HG02970 (cell line): Measurements from ENCODE around the gene PROSER2.

Experiments used
- ATAC-seq: cut with Tn5 transposase; IDR thresholded peaks from one replicate; pipeline ENCODE4 v1.9.1; 2021; ENCODE audit warnings: mild to moderate bottlenecking, moderate library complexity, moderate number of reproducible peaks; ENCODE audit not compliant: unreplicated experiment, low FRiP score

The PROSER2 gene

GRCh38 chr10:11899067-11899876, 76.1 kb downstream of the PROSER2 start:
- no peak for ATAC-seq

GRCh38 chr10:11901036-11901301, 77.8 kb downstream of the PROSER2 start:
- ATAC-seq = no peak

GRCh38 chr10:11901454-11901832, 78.3 kb downstream of the PROSER2 start:
- no peak for ATAC-seq

- ATAC-seq = no peak
Observed at GRCh38 chr10:11901833-11902475, 78.8 kb downstream of the PROSER2 start.

GRCh38 chr10:11902646-11903045, 79.5 kb downstream of the PROSER2 start:
- no peak for ATAC-seq

GRCh38 chr10:11906714-11907113, 83.6 kb downstream of the PROSER2 start:
- no peak for ATAC-seq

- ATAC-seq = no peak
Observed at GRCh38 chr10:11907914-11908313, 84.8 kb downstream of the PROSER2 start.

- no peak for ATAC-seq
Observed at GRCh38 chr10:11908536-11908935, 85.4 kb downstream of the PROSER2 start.

- ATAC-seq = no peak
Observed at GRCh38 chr10:11908991-11909390, 85.8 kb downstream of the PROSER2 start.

GRCh38 chr10:11909618-11910017, 86.5 kb downstream of the PROSER2 start:
- ATAC-seq = no peak

- ATAC-seq = no peak
Observed at GRCh38 chr10:11910102-11910501, 86.9 kb downstream of the PROSER2 start.

- ATAC-seq = no peak
Observed at GRCh38 chr10:11913079-11913641, 90.0 kb downstream of the PROSER2 start.

GRCh38 chr10:11918384-11918783, 95.2 kb downstream of the PROSER2 start:
- ATAC-seq = no peak

- ATAC-seq = no peak
Observed at GRCh38 chr10:11919271-11919670, 96.1 kb downstream of the PROSER2 start.
